DMS 273 (cell line): ENCODE results near the gene PDS5A.
"Not testable (repeated sequence)": the region's sequence is repeated elsewhere in the genome, so short reads cannot be mapped to it uniquely, and the experiment has no call there.

Experiments used
- DNase-seq: peaks from one replicate; lab custom pipeline; 2025; ENCODE audit not compliant: unreplicated experiment; lab: John Stamatoyannopoulos, UW

The PDS5A gene

DNA sequence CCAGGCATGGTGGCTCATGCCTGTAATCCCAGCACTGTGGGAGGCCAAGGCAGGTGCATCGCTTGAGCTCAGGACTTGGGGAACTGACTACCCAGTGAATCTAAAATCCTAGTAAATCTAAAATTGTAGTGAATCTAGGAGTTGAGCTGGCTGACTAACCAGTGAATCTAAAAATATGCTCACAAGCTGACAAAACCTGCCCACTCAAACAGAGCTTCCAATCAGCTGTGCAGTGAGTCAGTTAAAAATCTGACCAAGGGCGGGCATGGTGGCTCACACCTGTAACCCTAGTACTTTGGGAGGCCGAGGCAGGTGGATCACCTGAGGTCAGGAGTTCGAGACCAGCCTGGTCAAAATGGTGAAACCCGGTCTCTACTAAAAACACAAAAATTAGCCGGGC is 72.7 kb downstream of the PDS5A start:
- not testable (repeated sequence) for DNase-seq

DNA sequence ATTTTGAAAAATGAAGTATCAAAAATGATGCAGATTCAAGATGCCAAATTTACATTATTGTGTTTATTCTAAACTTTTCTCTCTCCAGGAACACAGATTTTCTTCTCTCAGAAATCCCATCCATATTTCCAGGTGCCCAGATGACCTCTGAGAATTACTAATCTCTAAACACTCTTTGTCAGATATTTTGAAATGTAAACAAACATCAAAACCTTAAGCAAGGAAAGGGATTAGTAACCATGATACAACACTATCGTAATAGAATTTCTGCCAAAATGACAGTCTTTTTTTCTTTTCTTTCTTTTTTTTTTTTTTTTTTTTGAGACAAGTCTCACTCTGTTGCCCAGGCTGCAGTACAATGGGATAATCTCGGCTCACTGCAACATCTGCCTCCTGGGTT is 76.7 kb downstream of the PDS5A start:
- no peak for DNase-seq

DNA sequence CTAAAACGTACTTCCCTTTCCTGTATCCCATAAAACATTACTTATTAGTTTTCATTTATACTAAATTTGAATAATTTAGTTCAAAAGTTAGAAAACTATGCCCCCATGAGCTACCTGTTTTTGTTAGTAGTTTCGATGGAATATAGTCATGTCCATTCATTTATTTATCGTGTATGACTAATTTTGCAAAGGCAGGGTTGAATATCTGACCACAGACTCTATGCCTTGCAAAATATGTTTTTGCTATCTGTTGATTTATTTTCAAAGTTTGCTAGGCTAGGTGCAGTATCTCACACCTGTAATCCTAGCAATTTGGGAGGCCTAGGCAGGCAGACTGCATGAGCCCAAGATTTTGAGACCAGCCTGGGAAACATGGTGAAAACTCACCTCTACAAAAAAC is 78.4 kb downstream of the PDS5A start:
- no peak for DNase-seq

DNA sequence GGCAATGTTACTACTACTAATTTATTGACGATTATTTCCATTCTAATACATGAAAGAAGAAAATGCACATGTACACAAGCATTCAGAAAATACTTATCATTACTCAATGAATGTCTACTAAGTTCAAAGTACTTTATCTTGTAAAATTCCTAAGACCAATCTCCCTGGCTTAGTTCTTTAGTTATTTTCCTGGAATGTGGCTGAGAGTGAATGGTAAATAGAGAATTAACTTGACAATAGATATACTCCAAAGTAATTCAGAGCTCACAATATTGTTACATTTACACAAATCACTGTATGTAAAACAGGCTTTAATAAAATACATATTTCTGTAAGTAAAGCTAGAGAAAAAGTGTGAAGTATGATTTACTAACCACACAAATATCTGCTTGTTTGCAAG is 79.7 kb downstream of the PDS5A start:
- DNase-seq: no peak

DNA sequence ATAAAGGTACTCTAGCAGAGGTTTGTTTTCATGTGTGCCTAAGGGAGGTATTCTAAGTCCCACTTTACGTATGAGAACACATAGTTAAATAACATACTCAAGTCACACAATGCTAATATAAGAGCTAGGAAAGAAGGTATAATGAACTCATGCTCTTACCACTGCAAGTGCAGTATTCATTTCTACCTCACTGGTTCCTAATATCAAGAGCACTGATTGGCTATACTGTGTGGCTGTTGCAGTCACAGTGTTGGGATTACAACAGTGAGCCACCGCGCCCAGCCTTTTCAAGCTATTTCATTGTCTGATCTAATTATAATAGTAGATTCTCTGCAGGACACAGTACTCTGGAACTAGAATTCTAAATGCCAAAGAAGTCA is 84.0 kb downstream of the PDS5A start:
- DNase-seq: no peak

DNA sequence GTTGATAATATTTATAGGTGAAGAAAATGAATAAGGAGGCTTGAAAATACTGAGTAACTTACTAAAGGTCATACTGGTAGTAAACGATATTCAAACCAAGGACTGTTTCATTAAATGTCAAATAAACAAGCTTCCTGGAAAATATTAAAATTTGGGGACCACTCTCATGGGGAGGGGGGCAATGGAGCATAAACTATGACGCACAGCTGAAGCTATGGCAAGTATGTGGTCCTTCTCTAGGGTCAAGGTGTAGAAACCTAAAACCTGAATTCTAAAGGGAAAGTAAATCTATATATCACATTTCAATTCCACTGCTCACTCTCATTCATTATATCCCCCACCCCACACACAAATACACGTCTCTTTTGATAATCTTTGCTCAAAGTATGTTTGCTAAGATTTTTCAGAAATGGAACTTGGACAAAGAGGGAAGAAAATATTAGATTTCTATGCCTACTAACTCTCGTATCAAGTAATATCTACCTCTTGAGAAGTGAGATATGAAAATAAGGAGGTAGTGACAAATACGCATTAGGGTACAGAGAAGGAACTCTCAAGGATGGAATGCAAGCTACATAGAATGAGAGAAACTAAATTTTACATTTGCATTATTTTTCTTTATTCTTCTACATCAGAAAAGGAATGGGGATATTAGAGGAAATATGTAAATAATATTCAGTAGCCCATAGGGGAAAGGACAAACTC is 84.6 kb downstream of the PDS5A start:
- no peak for DNase-seq

DNA sequence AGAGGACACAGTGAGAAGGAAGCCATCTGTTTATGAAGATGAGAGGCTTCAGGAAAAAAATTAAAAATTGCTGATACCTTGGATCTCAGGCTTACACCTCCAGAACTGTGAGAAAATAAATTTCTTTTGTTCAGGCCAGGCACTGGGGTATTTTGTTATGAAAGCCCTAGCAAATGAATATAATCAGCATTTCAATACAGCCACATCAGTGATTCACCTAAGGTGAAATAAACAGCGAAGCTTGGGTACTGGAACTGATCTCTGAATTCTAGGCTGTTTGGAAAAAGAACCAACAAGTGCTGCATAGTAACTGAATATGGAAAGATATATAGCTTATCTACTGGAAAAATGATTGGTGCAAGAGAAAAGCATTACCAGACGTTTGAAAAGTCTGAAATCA is 88.5 kb downstream of the PDS5A start:
- DNase-seq: no peak

DNA sequence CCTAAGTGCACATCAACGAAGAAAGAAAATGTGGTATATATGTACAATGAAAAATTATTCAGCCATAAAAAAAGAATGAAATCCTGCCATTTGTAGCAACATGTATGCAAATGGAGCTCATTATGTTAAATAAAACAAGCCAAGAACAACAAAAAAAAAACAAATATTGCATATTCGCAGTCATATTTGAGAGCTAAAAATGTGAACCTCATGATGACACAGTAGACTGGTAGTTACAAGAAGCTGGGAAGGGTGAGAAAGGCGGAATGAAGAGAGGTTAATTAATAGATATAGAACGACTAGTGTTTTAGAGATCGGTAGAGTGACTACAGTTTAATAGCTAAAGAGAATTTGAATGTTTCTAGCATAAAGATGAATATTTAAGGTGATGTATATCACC is 89.2 kb downstream of the PDS5A start:
- DNase-seq: no peak

DNA sequence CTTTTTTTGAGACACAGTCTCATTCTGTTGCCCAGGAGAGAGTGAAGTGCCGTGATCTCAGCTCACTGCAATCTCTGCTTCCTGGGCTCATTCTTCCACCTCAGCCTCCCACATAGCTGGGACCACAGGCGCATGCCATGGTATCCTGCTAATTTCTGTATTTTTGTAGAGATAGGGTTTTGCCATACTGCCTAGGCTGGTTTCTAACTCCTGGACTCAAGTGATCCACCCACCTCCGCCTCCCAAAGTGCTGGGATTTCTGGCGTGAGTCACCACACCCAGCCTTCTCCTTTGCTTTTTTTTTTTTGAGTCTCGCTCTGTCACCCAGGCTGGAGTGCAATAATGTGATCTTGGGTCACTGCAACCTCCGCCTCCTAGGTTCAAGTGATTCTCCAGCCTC is 94.1 kb downstream of the PDS5A start:
- DNase-seq: no peak

DNA sequence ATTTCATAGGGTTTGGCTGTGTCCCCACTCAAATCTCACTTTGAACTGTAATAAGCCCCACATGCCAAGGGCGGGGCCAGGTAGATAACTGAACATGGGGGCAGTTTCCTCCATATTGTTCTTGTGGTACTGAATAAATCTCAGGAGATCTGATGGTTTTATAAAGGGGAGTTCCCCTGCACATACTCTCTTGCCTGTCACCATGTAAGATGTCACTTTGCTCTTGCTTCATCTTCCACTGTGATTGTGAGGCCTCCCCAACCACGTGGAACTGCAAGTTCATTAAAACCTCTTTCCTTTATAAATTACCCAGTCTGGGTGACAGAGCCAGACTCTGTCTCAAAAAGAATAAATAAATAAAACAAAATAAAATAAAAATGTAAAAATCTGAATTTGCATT is 95.9 kb downstream of the PDS5A start:
- DNase-seq: no peak

DNA sequence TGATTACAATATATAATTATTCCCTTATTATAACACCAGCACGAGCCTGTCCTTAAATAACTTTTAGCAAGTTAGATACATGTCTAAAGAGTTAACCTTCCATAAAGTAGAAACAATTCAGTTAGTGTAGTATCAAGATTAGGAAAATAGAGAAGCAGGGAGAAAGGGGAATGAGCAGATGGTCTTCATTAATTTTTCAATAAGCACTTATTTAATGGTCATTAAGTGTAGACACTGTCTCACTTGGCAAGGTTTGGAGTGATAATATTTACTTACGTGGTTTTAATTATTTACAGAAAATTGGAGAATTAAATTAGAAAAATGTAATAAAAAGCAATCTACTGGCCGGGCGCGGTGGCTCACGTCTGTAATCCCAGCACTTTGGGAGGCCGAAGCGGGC is 99.7 kb downstream of the PDS5A start:
- no peak for DNase-seq

DNA sequence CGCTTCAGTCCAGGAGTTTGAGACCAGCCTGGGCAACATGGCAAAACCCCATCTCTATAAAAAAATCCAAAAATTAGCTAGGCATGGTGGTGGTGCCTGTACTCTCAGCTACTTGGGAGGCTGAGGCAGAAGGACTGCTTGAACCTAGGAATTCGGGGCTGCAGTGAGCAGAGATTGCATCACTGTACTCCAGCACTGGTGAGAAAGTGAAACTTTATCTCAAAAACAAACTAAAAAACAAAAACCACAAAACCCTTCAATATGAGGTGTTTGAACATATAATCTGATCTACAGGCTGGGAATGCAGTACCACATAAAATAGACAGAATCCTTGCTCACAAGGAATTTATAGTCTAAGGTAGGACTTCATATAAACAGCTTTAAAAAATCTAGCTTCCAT is 103.9 kb downstream of the PDS5A start:
- no peak for DNase-seq

DNA sequence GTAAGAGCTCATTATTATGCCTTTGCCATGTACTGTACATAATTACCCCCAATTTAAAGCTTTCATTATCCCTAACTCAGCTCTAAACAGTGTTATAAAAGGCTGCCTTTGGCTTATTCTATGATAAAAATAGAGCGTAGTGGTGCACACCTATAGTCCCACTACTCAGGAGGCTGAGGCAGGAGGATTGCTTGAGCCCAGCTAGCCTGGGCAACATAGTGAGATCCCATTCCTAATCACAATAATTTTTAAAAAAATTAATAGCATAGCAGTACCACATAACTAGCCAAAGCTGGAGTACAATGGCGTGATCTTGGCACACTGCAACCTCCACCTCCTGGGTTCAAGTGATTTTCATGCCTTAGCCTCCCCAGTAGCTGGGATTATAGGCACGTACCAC is 112.4 kb downstream of the PDS5A start:
- no peak for DNase-seq

DNA sequence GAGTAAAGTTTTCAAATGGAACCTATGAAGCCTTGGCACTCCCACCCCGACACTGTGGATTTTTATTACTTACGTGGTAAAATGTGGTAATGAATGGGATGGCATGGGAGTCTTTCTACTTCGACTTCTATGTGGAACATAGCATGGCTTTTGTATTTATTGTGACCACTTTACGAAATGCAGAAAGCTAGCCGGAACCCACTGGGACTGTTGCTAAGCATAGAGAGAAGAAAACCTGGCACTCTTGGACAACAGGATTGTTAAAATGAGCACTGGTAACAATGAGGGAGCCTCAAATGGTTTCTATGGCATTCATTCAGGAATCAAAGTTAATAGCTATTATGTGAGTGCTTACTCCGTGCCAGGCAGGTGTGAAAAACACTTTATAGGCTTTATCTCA is 113.3 kb downstream of the PDS5A start:
- no peak for DNase-seq

DNA sequence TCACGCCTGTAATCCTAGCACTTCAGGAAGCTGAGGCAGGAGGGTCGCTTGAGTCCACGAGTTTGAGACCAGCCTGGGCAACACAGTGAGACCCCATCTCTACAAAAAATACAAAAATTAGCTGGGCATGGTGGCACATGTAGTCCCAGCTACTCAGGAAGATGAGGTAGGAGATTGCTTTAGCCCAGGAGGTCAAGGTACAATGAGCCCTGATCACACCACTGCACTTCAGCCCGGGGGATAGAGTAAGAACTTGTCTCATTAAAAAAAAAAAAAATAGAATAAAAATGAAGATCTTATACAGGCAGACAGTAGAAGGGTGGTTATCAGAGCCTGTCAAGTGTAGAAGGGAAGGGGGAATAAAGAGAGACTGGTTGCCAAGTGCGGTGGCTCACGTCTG is 116.9 kb downstream of the PDS5A start:
- no peak for DNase-seq

DNA sequence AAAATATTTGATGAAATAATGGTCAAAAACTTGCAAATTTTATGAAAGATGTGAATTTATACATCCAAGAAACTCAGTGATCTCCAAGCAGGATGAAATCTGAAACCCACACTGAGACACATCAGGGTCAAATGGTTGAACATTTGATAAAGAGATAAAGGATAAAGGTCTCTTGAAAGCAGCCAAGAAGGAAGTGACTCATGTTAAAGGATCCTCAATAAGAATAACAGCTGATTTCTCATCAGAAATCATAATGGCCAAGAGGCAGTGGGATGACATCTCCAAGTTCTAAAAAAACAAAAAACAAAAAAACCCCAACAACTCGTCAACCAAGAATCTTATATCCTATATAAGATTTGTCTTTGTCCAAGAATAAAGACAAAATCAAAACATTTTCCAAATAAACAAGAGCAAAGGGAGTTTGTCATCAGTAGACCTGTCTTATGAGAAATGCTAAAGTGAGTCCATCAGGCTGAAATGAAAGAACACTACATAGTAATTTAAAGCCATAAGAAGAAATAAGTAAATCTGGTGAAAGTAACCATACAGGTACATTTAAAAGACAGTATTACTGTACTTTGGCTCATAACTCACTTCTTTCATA is 121.7 kb downstream of the PDS5A start:
- no peak for DNase-seq

DNA sequence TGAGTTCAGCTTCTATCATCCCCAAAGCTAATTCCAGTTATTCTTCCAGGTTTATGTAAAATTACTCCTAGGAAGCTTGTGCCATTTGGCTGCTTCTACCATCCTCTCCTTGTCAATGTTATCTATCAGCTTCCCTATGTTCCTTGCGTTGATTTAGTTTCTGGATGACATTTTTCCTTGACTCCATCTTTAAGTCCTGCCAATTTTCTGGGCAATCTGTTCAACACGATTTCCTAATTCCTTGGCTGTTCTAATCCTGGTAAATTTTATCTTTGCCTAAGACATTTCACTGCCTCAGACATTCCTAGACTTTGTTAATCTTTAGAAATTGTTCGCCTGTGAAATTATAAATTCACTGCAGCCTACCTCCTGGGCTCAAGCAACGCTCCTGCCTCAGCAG is 125.1 kb downstream of the PDS5A start:
- DNase-seq: no peak

DNA sequence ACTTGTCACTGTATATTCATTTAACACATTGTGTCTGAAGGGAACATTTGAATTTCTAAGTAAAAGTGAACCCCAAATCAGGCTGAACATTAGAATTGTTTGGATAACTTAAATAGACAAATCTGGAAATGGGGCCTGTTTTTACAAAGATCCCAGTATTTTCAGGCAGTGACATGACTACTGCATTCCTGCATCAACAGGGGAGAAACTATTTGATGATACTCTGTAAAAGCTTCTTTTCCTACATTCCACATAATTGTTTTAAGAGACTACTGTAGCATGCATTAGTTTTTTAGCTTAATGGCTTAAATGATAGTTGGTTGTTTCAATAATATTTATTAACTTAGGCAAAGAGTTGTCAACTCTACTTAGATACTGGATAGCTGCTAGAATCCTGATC is 127.0 kb downstream of the PDS5A start:
- no peak for DNase-seq

DNA sequence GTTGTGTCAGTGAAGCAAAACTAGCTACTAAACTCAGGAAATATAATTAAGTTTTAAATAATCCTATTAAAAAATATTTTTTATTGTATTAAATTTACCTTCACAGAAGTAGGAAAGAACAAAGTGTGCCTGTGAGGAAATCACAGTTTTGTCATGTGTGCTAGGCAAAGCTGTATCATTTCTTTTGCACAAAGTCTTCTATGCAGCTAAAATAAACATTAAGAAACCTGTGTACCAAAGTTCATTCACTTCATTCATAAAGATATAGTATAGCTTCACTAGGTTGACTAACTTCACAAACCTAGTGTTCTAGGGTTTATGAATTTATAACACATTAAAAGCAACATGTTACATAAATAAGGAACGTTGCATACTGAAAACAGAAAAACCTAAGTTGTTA is 131.0 kb downstream of the PDS5A start:
- no peak for DNase-seq

DNA sequence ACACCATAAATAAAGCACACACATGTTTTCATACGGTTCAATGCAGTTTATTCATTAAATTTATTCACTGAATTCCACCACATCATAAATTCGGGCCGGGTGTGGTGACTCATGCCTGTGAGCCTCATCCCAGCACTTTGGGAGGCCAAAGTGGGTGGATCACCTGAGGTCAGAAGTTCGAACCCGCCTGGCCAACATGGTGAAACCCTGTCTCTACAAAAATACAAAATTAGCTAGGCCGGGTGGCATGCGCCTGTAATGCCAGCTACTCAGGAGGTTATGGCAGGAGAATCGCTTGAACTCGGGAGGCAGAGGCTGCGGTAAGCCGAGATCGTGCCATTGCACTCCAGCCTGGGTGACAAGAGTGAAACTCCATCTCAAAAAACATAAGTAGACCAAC is 131.6 kb downstream of the PDS5A start:
- DNase-seq: no peak

DNA sequence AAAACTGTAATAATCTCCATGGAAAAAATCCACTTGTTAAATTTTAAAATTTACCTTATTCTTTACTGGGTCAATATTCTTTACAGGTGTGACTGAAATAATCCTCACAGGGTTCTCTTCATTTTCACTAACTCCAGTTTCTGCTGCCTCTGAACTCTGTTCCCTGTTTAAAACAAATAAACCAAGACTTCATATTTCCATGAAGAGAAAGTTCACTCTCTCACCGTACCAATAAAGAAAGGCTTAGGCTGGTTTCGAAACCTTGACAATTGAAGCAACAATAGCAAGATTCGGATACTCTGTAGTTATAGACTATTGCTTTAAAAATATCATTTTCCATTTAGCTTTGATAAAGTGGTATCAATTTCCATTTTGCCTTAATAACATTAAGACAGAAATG is 135.8 kb downstream of the PDS5A start:
- DNase-seq: no peak

DNA sequence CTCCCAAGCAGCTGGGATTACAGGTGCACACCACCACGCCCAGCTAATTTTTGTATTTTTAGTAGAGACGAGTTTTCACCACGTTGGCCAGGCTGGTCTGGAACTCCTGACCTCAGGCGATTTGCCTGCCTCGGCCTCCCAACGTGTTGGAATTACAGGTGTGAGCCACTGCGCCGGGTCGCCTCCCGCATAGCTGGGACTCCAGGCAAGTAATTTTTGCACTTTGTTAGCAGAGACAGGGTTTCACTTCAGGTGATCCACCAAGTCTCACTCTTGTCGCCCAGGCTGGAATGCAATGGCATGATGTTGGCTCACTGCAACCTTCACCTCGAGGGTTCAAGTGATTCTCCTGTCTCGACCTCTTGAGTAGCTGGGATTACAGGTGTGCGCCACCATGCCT is 137.2 kb downstream of the PDS5A start:
- not testable (repeated sequence) for DNase-seq

DNA sequence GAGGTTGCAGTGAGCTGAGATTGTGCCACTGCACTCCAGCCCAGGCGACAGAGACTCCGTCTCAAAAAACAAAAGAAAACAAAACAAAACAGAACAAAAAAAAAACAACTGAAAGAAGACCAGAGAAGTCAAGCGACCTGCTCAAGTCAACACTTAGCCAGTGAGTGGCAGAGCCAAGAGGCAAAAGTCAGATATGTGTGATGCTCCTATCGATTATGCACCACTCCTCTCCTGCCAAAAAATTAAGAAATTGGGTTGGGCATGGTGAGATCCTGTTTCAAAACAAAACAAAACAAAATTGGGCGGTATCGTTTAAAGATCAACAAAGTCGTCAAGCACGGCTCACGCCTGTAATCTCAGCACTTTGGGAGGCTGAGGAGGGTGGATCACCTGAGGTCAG is 137.7 kb downstream of the PDS5A start:
- DNase-seq: no peak
